Loucy (cell line): ENCODE results near the gene CTDSPL.

Experiments
- EZH2phosphoT487 ChIP-seq: fragments of 200-600 bp; IDR thresholded peaks from 2 replicates; pipeline ENCODE4 v1.6.1; 2018; ENCODE audit warnings: antibody characterized with exemption, mild to moderate bottlenecking, moderate library complexity, borderline replicate concordance
- TF ChIP-seq, protein P1 (sequence below): fragments of 200-600 bp; sonication (generic); conservative IDR thresholded peaks from 2 replicates; pipeline ENCODE4 v1.5.1; 2014; ENCODE audit warnings: mild to moderate bottlenecking, antibody characterized with exemption, low read length

GRCh38 chr3:37852097-37852496 is 9.6 kb upstream of the CTDSPL start:
- TF ChIP-seq, protein P1, sequence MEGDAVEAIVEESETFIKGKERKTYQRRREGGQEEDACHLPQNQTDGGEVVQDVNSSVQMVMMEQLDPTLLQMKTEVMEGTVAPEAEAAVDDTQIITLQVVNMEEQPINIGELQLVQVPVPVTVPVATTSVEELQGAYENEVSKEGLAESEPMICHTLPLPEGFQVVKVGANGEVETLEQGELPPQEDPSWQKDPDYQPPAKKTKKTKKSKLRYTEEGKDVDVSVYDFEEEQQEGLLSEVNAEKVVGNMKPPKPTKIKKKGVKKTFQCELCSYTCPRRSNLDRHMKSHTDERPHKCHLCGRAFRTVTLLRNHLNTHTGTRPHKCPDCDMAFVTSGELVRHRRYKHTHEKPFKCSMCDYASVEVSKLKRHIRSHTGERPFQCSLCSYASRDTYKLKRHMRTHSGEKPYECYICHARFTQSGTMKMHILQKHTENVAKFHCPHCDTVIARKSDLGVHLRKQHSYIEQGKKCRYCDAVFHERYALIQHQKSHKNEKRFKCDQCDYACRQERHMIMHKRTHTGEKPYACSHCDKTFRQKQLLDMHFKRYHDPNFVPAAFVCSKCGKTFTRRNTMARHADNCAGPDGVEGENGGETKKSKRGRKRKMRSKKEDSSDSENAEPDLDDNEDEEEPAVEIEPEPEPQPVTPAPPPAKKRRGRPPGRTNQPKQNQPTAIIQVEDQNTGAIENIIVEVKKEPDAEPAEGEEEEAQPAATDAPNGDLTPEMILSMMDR = no peak
- no peak for TF ChIP-seq EZH2phosphoT487
